ENCODE results near the gene ATP1A4. TPM values are rescaled to one million over a fixed set of nuclear protein-coding genes. Genes with fewer than 3 reads are reported as not detected.

The ATP1A4 gene
- polyA plus RNA-seq, 3 donors, result 1.00 to 16.0 TPM; not detected in 1

- Mint-ChIP-seq H3K4me1 (peaks cover 19% of the 10 kb centered on the region), H3K9me3 (peaks cover 0 to 4% (median 0%) of the 10 kb centered on the region in 7 donors), H3K36me3 (no peaks in the 10 kb centered on the region), H3K27ac (no peak overlapping the region), H3K4me3 (no peak overlapping the region), H3K27me3 (ENCODE audit: low read depth in 3 of 3) (peaks cover 0 to 7% (median 1%) of the 10 kb centered on the region in 3 donors)
- no peak overlapping the region for H2AFZ ChIP-seq (ENCODE audit: insufficient read depth, low read depth, low read length, poor library complexity, severe bottlenecking)
- intact Hi-C loops (cut with micrococcal nuclease), result no loop called here
- peaks cover 17 to 25% of the 10 kb centered on the region in 2 donors for H3K4me1 ChIP-seq (ENCODE audit: control insufficient read depth in 1 of 2, insufficient read depth in 2 of 2, low read length in 2 of 2)
- H3K4me2 ChIP-seq (replicated peaks; ENCODE audit: extremely low read depth, low read length, poor library complexity, severe bottlenecking), result no peak overlapping the region
- TF ChIP-seq CTCF (IDR thresholded peaks at IDR 0.05), result no peak
- WGBS (ENCODE audit: insufficient coverage), result 100% methylated on average over 1 of the region's 5 CpGs
- no peak overlapping the region for H3K27ac ChIP-seq (ENCODE audit: low read depth in 1 of 2, low read length in 2 of 2)
- H3K9me3 ChIP-seq (replicated peaks in 1 of 2; ENCODE audit: control insufficient read depth in 1 of 2, insufficient read depth in 1 of 2, low read length in 2 of 2), result no peaks in the 10 kb centered on the region
- H3K27me3 ChIP-seq (ENCODE audit: control insufficient read depth in 2 of 2, insufficient read depth in 2 of 2, low read length in 2 of 2), result no peaks in the 10 kb centered on the region
- H3K36me3 ChIP-seq (replicated peaks in 1 of 2; ENCODE audit: control insufficient read depth in 1 of 2, insufficient read depth in 2 of 2, low read length in 2 of 2), result no peaks in the 10 kb centered on the region
- no peak overlapping the region for H3K9ac ChIP-seq (ENCODE audit: insufficient read depth, low read length, poor library complexity, severe bottlenecking)
- DNase-seq, result no peak
- no peak overlapping the region for H3K4me3 ChIP-seq (replicated peaks in 1 of 3; ENCODE audit: low read depth in 2 of 3, low read length in 3 of 3)
- H4K20me1 ChIP-seq (ENCODE audit: insufficient read depth, low read length), result no peaks in the 10 kb centered on the region
- H3K79me2 ChIP-seq (ENCODE audit: insufficient read depth, low read length), result no peaks in the 10 kb centered on the region
Observed at GRCh38 chr1:160156361-160156760, 5.0 kb downstream of the ATP1A4 start.

GRCh38 chr1:160157174-160157573 is 5.8 kb downstream of the ATP1A4 start:
- H3K4me3 Mint-ChIP-seq, result no peak overlapping the region
- H3K36me3 Mint-ChIP-seq, result no peaks in the 10 kb centered on the region
- H3K27ac Mint-ChIP-seq, result no peak overlapping the region
- H3K4me1 ChIP-seq (ENCODE audit: control insufficient read depth in 1 of 2, insufficient read depth in 2 of 2, low read length in 2 of 2), result peaks cover 21 to 25% of the 10 kb centered on the region in 2 donors
- H2AFZ ChIP-seq (ENCODE audit: insufficient read depth, low read depth, low read length, poor library complexity, severe bottlenecking), result no peak overlapping the region
- no peak for DNase-seq
- intact Hi-C loops (cut with micrococcal nuclease), result no loop called here
- H4K20me1 ChIP-seq (ENCODE audit: insufficient read depth, low read length), result no peaks in the 10 kb centered on the region
- no peak overlapping the region for H3K4me2 ChIP-seq (replicated peaks; ENCODE audit: extremely low read depth, low read length, poor library complexity, severe bottlenecking)
- no peaks in the 10 kb centered on the region for H3K27me3 ChIP-seq (ENCODE audit: control insufficient read depth in 2 of 2, insufficient read depth in 2 of 2, low read length in 2 of 2)
- H3K9me3 ChIP-seq (replicated peaks in 1 of 2; ENCODE audit: control insufficient read depth in 1 of 2, insufficient read depth in 1 of 2, low read length in 2 of 2), result no peaks in the 10 kb centered on the region
- no peaks in the 10 kb centered on the region for H3K36me3 ChIP-seq (replicated peaks in 1 of 2; ENCODE audit: control insufficient read depth in 1 of 2, insufficient read depth in 2 of 2, low read length in 2 of 2)
- no peak overlapping the region for H3K4me3 ChIP-seq (replicated peaks in 1 of 3; ENCODE audit: low read depth in 2 of 3, low read length in 3 of 3)
- peaks cover 0 to under 1% (median 0%) of the 10 kb centered on the region in 7 donors for H3K9me3 Mint-ChIP-seq
- H3K9ac ChIP-seq (ENCODE audit: insufficient read depth, low read length, poor library complexity, severe bottlenecking), result no peak overlapping the region
- TF ChIP-seq CTCF (IDR thresholded peaks at IDR 0.05), result no peak
- no peak overlapping the region for H3K27ac ChIP-seq (ENCODE audit: low read depth in 1 of 2, low read length in 2 of 2)
- no CpG with 5 or more reads among the region's 4 CpGs for WGBS (ENCODE audit: insufficient coverage)
- H3K4me1 Mint-ChIP-seq, result peaks cover 19% of the 10 kb centered on the region
- H3K27me3 Mint-ChIP-seq (ENCODE audit: low read depth in 3 of 3), result peaks cover 0 to 6% (median 1%) of the 10 kb centered on the region in 3 donors
- H3K79me2 ChIP-seq (ENCODE audit: insufficient read depth, low read length), result no peaks in the 10 kb centered on the region
